ENCODE measurements around the gene GANC.

DNA sequence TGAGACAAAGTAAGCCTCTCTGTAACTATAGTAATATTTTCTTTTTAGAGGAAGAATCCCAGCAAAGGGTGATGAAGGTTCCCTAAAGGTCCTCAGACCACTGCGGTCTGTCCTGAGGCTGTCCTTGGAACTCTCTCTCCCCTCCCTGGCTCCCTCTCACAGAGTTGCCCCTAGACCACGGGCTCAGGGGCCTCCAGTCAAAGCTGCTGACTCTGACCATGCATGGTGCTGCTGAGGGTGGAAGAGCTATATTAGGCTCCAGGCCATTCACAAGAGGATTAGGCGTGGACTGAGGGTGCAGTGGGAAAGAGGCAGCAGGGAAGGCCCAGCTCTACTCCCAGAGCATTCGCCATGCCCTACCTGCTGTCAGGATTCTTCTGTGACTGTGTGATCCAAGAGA is 100.9 kb downstream of the GANC start:
- TF ChIP-seq, protein P1, sequence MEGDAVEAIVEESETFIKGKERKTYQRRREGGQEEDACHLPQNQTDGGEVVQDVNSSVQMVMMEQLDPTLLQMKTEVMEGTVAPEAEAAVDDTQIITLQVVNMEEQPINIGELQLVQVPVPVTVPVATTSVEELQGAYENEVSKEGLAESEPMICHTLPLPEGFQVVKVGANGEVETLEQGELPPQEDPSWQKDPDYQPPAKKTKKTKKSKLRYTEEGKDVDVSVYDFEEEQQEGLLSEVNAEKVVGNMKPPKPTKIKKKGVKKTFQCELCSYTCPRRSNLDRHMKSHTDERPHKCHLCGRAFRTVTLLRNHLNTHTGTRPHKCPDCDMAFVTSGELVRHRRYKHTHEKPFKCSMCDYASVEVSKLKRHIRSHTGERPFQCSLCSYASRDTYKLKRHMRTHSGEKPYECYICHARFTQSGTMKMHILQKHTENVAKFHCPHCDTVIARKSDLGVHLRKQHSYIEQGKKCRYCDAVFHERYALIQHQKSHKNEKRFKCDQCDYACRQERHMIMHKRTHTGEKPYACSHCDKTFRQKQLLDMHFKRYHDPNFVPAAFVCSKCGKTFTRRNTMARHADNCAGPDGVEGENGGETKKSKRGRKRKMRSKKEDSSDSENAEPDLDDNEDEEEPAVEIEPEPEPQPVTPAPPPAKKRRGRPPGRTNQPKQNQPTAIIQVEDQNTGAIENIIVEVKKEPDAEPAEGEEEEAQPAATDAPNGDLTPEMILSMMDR (conservative IDR thresholded peaks at IDR 0.05; ENCODE audit: low read length) = no peak
- no peak for TF ChIP-seq EZH2phosphoT487 (IDR thresholded peaks at IDR 0.05; ENCODE audit: borderline replicate concordance)
